ENCODE measurements around the gene SPACA7. TPM values are rescaled to one million over a fixed set of nuclear protein-coding genes. Genes with fewer than 3 reads are reported as not detected.

SPACA7 gene
- total RNA-seq, 3 donors from 2014 or later: not detected

- peaks cover 5% of the 10 kb centered on the region for H3K27me3 Mint-ChIP-seq (ENCODE audit: low read depth)
- DNase-seq (no peak), ATAC-seq (no peak)
- no peak overlapping the region for H3K4me3 Mint-ChIP-seq
- no peaks in the 10 kb centered on the region for H3K4me1 Mint-ChIP-seq (ENCODE audit: low read depth)
- peaks cover 5% of the 10 kb centered on the region for H3K9me3 Mint-ChIP-seq
- peaks cover 4% of the 10 kb centered on the region for H3K36me3 Mint-ChIP-seq (ENCODE audit: insufficient read depth)
These were observed 91.1 kb downstream of the SPACA7 start for GRCh38 chr13:112467236-112467635.

GRCh38 chr13:112468069-112468468 lies 91.9 kb downstream of the SPACA7 start:
- H3K27me3 Mint-ChIP-seq (ENCODE audit: low read depth): no peaks in the 10 kb centered on the region

GRCh38 chr13:112469071-112469745 lies 93.1 kb downstream of the SPACA7 start:
- no peak for ATAC-seq
- H3K4me1 Mint-ChIP-seq (ENCODE audit: low read depth): no peaks in the 10 kb centered on the region
- H3K9me3 Mint-ChIP-seq: no peaks in the 10 kb centered on the region
- no peak overlapping the region for H3K4me3 Mint-ChIP-seq
- DNase-seq: no peak
- no peaks in the 10 kb centered on the region for H3K27me3 Mint-ChIP-seq (ENCODE audit: low read depth)
- peaks cover 7% of the 10 kb centered on the region for H3K36me3 Mint-ChIP-seq (ENCODE audit: insufficient read depth)

More at GRCh38 chr13:112468069-112468468, 91.9 kb downstream of the SPACA7 start:
- ATAC-seq (no peak), DNase-seq (no peak)
- Mint-ChIP-seq H3K4me3 (no peak overlapping the region), H3K36me3 (ENCODE audit: insufficient read depth) (peaks cover 7% of the 10 kb centered on the region), H3K9me3 (no peaks in the 10 kb centered on the region), H3K4me1 (ENCODE audit: low read depth) (no peaks in the 10 kb centered on the region)

- H3K9me3 Mint-ChIP-seq: no peaks in the 10 kb centered on the region
These were observed 97.7 kb downstream of the SPACA7 start for GRCh38 chr13:112473818-112474217.

GRCh38 chr13:112474869-112475268 lies 98.7 kb downstream of the SPACA7 start:
- DNase-seq: no peak
- no peaks in the 10 kb centered on the region for H3K9me3 Mint-ChIP-seq
- H3K36me3 Mint-ChIP-seq (ENCODE audit: insufficient read depth): peaks cover 7% of the 10 kb centered on the region
- ATAC-seq: no peak
- no peaks in the 10 kb centered on the region for H3K4me1 Mint-ChIP-seq (ENCODE audit: low read depth)
- H3K27me3 Mint-ChIP-seq (ENCODE audit: low read depth): no peaks in the 10 kb centered on the region
- no peak overlapping the region for H3K4me3 Mint-ChIP-seq

More at GRCh38 chr13:112473818-112474217, 97.7 kb downstream of the SPACA7 start:
- DNase-seq (no peak), ATAC-seq (no peak)
- no peak overlapping the region for H3K4me3 Mint-ChIP-seq
- peaks cover 7% of the 10 kb centered on the region for H3K36me3 Mint-ChIP-seq (ENCODE audit: insufficient read depth)
- H3K27me3 Mint-ChIP-seq (ENCODE audit: low read depth): no peaks in the 10 kb centered on the region
- H3K4me1 Mint-ChIP-seq (ENCODE audit: low read depth): no peaks in the 10 kb centered on the region

GRCh38 chr13:112475889-112476288 lies 99.7 kb downstream of the SPACA7 start:
- H3K36me3 Mint-ChIP-seq (ENCODE audit: insufficient read depth): peaks cover 7% of the 10 kb centered on the region
- no peaks in the 10 kb centered on the region for H3K27me3 Mint-ChIP-seq (ENCODE audit: low read depth)
- ATAC-seq (no peak), DNase-seq (no peak)
- no peaks in the 10 kb centered on the region for H3K4me1 Mint-ChIP-seq (ENCODE audit: low read depth)
- no peak overlapping the region for H3K4me3 Mint-ChIP-seq
- peaks cover under 1% of the 10 kb centered on the region for H3K9me3 Mint-ChIP-seq

- ATAC-seq (no peak), DNase-seq (no peak)
- Mint-ChIP-seq H3K27me3 (ENCODE audit: low read depth) (no peaks in the 10 kb centered on the region), H3K36me3 (ENCODE audit: insufficient read depth) (peaks cover 4% of the 10 kb centered on the region), H3K4me1 (ENCODE audit: low read depth) (no peaks in the 10 kb centered on the region), H3K9me3 (peaks cover 8% of the 10 kb centered on the region), H3K4me3 (no peak overlapping the region)
These were observed 101.0 kb downstream of the SPACA7 start for GRCh38 chr13:112477070-112477619.

GRCh38 chr13:112479389-112479788 lies 103.2 kb downstream of the SPACA7 start:
- Mint-ChIP-seq H3K4me3 (no peak overlapping the region), H3K36me3 (ENCODE audit: insufficient read depth) (peaks cover 1% of the 10 kb centered on the region), H3K4me1 (ENCODE audit: low read depth) (no peaks in the 10 kb centered on the region), H3K9me3 (peaks cover 14% of the 10 kb centered on the region), H3K27me3 (ENCODE audit: low read depth) (no peaks in the 10 kb centered on the region)
- DNase-seq: no peak
- ATAC-seq: no peak

- Mint-ChIP-seq H3K27me3 (ENCODE audit: low read depth) (no peaks in the 10 kb centered on the region), H3K9me3 (peaks cover 14% of the 10 kb centered on the region), H3K36me3 (ENCODE audit: insufficient read depth) (peaks cover 14% of the 10 kb centered on the region), H3K4me1 (ENCODE audit: low read depth) (no peaks in the 10 kb centered on the region), H3K4me3 (no peak overlapping the region)
- no peak for DNase-seq
- ATAC-seq: no peak
These were observed 105.3 kb downstream of the SPACA7 start for GRCh38 chr13:112481458-112481857.

- no peak overlapping the region for H3K4me3 Mint-ChIP-seq
- peaks cover 14% of the 10 kb centered on the region for H3K9me3 Mint-ChIP-seq
- no peak for DNase-seq
- H3K4me1 Mint-ChIP-seq (ENCODE audit: low read depth): no peaks in the 10 kb centered on the region
- no peak for ATAC-seq
- no peaks in the 10 kb centered on the region for H3K27me3 Mint-ChIP-seq (ENCODE audit: low read depth)
- H3K36me3 Mint-ChIP-seq (ENCODE audit: insufficient read depth): peaks cover 24% of the 10 kb centered on the region
These were observed 107.1 kb downstream of the SPACA7 start for GRCh38 chr13:112483299-112483698.

Other genes with a start within 250 kb of the SPACA7 start
- 10 to 100 TPM; 51.8 to 54.6 (median 52.5) TPM for gene TUBGCP3, start 211.8 kb downstream of the SPACA7 start, total RNA-seq

All from activated T-cell treated with anti-CD3 and anti-CD28 coated beads, Interleukin-2, amount 50 U/mL, for 4 hours (primary cell).